ENCODE data around the gene MN1. TPM values are rescaled to one million over a fixed set of nuclear protein-coding genes. Genes with fewer than 3 reads are reported as not detected.
"Not testable (repeated sequence)": the region's sequence is repeated elsewhere in the genome, so short reads cannot be mapped to it uniquely, and the experiment has no call there.

Gene MN1
- polyA plus RNA-seq, 4 donors, result 9.6 to 36.3 (median 9.9) TPM

DNA sequence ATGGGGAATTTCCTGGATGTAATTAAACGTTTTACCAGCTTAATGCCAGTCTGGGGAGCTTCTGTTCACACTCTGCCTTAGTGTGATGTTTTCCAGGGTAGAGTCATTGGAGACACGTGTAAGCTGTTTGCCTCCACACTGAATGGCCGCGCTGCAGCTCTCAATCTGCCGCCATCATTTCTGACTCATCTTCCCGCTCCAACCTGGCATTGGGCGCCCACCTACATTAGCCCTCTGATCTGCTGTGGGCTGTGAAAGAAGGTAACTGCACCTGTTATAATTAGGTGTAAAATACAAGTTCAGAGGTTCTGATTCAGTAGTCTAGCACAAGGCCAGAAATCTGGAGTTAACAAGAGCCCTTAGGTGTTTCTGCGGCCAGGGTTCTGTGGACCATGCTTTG, 54.6 kb downstream of the MN1 start:
- no peak for DNase-seq (ENCODE audit: low read depth in 4 of 4, low spot score in 3 of 4)

DNA sequence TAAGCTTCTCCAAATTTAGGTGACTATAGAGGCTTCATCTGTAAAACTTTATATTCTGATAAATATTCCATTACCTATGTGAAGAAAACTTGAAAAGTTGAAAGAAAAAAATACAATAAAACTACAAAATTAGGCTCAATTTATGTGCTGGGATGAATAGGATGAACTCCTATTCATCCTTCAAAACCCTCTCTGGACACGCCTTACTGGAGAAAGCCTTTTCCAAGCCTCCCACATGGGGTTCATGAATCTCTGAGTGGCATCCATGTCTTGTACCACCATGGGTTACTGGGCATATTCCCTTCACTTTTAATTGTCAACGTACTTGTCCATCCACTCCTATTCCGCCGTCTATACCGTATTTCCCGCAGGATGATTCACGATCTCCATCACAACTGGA, 55.7 kb downstream of the MN1 start:
- DNase-seq (ENCODE audit: low read depth in 4 of 4, low spot score in 3 of 4), result no peak

DNA sequence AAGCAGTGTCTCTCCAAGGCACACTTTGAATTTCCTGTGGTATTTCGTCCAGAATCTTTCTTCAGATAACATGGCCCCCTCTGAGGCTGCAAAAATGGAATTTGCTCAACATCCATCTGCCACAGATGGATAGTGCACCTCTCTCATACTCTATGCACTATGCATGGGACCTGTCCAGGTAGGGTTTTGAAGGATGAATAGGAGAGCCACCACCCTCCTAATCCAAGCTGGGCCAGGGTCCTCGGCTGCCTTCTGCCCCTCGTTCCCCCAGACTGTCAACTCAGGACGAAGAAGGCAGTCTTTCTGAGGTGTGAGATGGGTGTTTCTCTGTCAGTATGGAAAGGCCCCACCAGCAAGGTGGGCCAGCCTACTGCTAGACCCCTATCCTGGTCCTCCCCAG, 56.4 kb downstream of the MN1 start:
- no peak for DNase-seq (ENCODE audit: low read depth in 4 of 4, low spot score in 3 of 4)

DNA sequence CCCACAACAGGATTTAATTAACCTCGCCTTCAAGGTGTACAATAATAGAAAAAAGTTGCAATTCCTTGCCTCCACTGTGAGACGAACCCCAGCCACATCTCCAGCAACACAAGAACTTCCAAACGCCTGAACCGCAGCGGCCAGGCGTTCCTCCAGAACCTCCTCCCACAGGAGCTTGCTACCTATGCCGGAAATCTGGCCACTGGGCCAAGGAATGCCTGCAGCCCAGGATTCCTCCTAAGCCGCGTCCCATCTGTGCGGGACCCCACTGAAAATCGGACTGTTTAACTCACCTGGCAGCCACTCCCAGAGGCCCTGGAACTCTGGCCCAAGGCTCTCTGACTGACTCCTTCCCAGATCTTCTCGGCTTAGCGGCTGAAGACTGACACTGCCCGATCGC, 57.5 kb downstream of the MN1 start:
- not testable (repeated sequence) for DNase-seq (ENCODE audit: low read depth in 4 of 4, low spot score in 3 of 4)

DNA sequence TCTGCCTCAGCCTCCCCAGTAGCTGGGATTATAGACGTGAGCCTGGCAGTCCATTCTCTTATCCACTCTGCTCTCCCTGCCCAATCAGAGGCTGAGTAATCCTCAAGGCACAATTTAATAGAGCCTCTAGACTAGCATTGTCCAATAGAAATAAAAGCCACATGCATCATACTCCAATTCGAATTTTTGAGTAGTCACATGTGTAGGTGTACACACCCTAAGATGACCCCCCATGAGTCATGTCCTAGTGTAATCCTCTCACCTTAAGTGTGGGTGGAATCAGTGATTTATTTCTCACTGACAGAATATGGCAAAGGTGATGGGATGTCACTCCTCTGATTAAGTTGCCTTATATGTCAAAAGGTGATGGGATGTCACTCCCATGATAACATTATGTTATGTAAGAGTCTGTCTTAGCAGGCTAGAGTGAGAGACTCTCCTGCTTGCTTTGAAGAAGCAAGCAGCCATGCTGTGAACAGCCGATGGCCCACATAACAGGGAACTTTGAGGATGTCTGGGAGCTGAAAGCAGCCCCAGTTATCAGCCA, 61.3 kb downstream of the MN1 start:
- no peak for DNase-seq (ENCODE audit: low read depth in 4 of 4, low spot score in 3 of 4)

DNA sequence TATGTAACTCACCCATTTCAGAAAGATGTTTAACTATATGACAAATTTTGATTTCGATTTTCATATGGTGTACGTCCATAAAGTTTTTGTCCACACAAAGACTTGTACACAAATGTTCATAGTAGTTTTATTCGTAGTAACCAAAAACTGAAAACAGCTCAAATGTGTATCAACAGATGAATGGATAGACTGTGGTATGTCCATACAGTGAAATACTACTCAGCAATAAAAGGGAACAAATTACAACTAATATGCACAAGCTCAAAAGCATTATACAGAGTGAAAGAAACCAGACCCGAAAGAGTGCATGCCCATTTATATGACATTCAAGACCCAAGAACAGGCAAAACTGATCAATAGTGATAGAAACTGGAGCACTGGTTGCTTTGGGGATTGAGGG, 64.0 kb downstream of the MN1 start:
- DNase-seq (ENCODE audit: low read depth in 4 of 4, low spot score in 3 of 4), result no peak

DNA sequence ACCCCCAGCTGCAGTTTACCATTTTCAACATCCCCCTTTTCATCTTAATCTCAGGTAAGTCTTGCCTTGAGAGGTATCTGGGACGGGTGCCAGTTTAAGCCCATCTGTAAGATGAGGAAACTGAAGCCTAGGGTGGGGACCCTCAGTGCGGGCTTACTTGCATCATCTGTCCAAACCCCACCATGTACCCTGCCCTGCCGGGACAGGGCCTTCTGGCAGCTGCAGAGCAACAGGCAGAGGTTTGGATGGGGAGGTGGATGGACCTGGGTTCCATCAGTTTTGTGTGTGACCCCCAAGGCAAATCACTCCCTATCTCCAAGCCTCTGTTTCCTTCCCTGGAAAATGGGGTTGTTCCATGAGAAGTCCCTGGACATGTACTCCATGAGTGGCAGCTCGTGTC, 67.5 kb downstream of the MN1 start:
- no peak for DNase-seq (ENCODE audit: low read depth in 4 of 4, low spot score in 3 of 4)

DNA sequence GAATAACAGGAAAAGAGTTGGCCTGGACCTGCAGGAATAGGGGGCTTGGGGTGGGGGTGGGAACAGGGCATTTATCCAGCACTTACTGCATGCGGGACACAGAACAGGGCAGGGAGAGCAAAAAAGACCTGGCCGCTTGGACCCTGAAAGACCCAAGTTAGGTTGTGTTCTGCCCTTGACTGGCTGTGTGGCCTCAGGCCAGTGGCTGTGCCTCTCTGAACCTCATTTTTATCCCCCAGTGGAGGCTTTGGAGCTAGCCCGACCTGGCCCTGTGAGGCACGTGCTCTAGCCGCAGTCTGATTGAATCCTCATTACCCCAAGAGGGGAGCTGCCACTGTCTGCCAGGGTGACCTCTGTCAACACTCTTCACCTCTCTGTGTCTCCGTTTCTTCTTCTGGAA, 68.7 kb downstream of the MN1 start:
- no peak for DNase-seq (ENCODE audit: low read depth in 4 of 4, low spot score in 3 of 4)

DNA sequence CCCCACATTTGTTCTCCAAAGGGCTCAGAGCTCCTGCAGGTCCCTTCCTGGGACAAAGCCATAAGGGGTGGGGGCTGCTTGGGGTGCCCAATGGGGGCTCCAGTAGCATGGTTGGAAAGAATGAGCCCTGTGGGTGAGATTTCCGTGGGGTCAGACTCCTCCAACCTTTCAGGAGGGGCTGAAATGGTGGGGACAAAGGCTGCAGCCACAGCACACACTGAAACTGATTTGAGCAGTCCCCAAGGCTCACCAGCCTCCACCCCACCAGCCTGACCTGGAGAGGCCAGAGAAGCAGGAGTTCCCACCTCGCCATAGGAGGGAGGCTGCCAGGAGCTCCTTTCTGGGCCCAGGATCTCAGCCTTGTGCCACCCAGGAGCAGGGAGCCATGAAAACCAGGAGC, 69.2 kb downstream of the MN1 start:
- no peak for DNase-seq (ENCODE audit: low read depth in 4 of 4, low spot score in 3 of 4)

DNA sequence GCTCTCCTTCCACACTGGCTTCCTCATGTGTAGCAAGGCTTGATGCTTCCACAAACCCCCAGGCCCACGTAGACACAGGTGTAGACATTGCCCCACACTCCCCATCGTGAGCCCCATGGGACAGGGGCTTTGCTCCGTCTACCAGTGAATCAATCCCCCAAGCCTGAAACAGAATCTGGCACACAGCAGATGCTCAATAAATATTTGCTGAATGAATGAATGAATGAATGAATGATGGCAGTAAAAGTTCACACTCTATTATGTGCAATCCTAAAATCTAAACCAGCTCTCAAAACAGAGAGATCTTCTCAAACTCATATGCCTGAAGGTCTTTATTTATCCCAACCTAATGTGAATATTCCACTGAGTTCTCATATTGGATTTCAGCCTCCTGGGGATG, 69.9 kb downstream of the MN1 start:
- DNase-seq (ENCODE audit: low read depth in 4 of 4, low spot score in 3 of 4), result no peak

DNA sequence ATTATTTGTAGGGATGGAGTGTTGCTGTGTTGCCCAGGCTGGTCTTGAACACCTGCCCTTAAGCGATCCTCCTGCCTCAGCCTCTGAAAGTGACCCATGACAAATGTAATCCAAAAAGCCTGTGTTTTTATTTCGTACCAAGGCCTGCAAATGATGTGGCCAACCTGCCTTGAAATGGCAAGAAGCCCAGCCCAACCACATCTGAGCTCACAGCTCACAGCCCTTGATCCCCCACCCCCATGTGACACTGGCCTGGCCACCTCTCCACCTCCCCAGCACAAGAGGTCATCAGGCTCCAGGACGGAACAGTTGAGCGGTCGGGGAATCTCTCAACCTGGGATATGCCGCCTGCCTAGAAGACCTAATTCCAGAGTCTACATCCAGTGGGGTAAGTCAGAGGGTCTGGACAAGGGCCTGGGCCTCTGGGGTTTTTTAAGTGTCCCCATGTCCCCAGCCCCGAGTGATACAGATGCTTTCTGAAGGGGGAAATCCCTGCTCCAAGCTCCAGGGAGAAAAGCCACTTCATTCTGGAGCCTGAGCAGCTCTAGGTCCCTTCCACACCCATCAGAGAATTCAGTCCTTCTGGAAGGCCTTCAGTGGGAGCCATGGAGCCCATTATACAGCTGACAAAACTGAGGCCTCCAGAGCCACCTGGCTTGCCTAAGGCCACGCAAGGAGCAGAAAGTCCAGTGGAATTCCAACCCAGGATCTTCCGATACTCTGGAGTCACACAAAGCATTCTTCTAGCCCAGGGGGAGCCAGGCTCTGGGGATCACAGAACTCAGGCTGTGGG, 70.7 kb downstream of the MN1 start:
- DNase-seq (ENCODE audit: low read depth in 4 of 4, low spot score in 3 of 4), result no peak

DNA sequence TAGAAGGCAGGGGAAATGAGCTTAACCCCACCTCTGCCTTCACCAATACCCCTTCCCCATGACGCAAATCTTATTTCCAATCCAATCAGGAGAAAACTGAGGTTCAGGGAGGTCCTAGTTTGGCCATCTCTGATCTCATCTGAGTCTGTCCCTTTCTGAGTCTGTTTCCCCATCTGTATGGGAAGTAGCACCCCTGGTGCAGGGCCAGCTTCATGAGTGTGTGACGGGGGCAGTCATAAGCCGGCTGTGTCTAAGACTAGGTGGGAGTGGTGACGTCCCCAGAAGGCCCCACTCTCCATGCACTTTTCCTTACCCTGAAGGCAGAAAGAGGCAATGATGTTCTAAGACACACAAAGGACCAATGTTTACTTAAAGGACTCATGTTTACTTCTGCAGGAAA, 72.3 kb downstream of the MN1 start:
- no peak for DNase-seq (ENCODE audit: low read depth in 4 of 4, low spot score in 3 of 4)

DNA sequence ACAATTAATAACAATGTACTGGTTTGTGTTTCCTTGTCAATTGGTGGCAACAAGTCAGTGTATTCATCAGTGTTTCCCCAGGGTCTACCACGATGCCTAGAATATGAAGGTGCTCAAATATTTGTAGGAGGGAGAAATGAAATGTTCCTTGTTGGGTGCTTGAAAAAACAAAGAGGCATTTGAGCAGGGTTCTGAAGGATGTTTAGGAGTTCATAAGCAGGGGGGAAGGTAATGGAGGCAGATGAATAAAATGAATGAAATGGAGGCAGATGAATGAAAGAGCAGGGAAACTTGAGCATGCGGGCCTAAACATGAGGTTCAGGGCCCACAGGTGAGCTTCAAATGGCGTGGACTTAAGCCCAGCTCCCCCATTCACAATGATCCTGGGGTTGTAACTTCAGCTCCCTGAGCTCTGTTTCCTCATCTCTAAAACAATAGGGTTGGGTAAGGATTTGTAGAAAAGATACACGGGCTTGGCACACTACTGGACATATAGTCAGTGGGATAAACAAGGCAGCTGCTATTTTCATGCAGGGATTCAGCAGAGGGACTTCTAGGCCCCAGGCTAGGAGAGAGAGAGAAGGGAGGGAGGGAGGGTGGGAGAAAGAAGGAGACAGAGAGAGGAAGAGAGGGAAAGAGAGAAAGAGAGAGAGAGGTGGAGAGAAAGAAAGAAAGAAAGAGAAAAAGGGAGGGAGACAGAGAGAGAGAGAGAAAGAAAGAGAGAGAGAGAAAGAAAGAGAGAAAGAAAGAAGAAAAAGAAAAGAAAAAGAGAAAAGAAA, 73.7 kb downstream of the MN1 start:
- DNase-seq (ENCODE audit: low read depth in 4 of 4, low spot score in 3 of 4), result no peak

DNA sequence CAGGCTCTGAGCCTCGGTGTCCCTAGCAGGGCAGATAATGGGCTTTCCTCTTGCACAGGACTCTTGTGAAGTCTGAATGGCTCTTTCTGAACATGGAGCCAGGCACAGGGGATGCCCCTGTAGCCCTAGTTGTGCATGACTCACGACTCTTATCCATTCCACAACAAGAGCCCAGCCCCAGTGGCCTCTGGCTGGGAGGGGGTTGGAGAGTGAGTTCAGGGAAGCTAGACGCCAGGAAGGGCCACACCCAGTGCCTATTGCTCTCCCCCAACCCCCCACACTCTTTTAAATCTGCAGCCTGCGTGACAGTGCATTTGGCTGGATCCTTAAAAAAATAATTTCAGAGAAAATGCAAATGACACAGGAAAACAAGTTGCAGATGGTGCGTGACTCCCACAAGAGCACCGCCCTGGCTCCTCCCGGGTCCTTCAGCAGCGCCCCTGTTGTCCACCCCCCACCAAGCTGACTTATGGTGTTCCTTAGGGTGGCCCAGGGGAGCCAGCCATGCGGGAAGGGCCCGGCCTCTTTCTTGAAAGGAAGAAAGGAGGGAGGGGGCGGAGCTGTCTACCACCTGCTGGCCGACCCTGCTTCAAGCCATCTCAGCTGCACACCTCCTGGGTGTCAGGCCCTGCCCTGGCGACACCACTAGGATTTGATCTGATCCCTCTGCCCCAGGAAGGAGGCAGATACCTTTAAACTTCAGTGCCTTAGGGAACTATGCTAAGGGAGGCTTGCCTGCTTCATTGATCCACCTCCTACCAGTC, 74.7 kb downstream of the MN1 start:
- DNase-seq (ENCODE audit: low read depth in 4 of 4, low spot score in 3 of 4), result peak in 2 of 4 donors; percentile 52 to 64

DNA sequence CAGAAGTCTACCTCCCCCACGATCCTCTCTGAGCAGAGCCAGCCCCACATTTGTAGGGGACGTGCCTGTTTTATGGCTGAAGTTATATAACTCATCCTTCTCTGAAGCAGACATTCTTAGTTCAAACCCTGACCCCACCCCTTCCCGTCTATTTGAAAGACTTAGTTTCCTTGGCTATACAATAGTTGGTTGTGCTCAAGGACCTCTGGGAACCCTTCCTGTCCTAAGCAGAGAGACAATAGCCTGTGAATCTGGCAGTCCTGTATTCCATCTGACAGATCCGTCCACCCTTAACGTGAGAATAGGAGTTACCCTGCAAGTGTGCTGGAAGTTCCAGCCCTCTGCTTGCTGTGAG, 75.2 kb downstream of the MN1 start:
- no peak for DNase-seq (ENCODE audit: low read depth in 4 of 4, low spot score in 3 of 4)

DNA sequence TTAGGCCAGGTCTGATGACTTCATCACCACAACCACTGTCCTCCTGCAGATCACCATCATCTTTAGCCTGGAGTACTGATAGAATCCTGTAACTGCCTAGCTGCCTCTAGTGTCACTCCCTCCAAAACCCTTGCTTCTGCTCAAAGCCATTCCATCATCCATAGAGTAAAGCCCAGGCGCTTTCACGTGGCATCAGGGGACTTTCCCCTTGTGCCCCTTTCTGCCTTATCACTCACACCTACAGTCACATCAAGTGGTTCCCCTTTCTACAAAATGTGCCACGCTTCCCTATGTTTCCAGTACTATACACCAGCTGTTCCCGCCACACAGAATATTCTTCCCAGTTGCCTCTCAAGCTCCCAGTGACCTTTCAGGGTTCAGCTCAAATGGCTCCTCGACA, 75.9 kb downstream of the MN1 start:
- DNase-seq (ENCODE audit: low read depth in 4 of 4, low spot score in 3 of 4), result no peak

DNA sequence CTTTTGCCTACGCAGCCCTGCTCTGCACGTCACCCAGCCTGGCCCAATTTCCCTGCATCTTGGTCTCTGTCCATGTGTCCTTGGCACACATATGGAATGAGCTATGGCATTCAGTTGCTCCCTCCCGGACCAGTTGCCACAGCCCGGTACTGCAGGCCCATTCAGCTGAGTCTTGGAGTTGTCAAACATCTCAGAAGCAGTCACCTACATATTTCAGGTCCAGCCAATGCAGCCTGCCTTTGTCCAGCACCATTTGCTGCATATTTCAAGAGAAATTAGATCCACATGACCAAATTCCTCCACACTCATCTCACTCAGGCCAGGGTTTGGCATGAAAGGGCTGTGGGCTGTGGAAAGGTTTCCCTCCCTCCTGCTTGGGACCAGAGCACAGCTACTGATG, 76.8 kb downstream of the MN1 start:
- DNase-seq (ENCODE audit: low read depth in 4 of 4, low spot score in 3 of 4), result no peak

DNA sequence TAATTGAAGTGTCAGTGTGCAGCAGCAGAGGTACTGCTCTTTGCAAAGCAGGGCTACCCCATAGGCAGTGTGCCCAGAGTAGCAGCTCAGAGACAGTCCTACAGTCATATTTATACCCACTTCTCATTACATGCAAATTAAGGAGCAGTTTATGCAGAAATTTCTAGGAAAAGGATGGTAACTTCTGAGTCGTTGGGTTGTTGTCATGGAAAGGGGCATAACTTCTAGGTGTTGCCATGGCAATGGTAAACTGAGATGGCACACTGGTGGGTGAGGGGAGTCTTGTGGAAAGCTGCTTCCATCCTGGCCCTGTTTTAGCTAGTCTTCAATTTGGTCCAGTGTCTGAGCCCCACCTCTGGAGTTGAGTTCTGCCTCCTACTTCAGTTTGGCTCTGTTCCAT, 77.4 kb downstream of the MN1 start:
- DNase-seq (ENCODE audit: low read depth in 4 of 4, low spot score in 3 of 4), result no peak

DNA sequence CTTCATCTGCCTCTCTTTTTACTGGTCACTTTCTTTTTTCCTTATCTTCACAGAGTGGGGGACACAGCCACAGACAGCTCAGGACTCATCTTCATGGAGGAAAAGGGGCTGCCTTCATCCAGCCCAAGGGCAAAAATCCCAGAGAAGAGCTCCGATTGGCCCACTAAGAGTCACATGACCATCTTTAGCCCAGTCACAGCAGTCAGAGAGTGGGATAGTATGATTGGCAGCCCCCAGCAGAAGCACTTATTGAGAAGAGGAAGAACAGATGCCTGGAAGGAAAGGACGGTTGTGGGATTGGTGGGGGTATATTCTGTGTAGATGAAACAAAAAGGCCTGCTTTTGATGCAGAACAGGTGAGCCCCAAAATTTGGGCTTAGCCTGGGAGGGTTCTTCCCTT, 77.8 kb downstream of the MN1 start:
- no peak for DNase-seq (ENCODE audit: low read depth in 4 of 4, low spot score in 3 of 4)

DNA sequence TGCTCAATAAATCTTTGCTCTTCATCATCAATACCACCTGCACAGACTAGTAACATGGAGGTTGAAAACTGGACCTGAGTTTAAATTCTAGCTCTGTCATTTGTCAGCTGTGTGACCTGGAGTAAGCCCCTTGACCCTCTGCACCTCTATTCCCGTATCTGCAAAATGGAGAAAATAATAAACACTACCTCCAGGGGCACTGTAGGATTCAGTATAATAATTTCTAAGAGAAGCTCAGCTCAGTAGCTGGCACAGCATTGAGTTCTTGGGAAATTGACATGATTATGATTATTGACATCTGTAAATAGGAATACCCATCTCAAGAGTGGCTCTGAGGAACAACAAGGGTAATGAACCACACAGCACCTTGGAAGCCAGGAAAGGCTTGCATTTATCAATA, 78.4 kb downstream of the MN1 start:
- no peak for DNase-seq (ENCODE audit: low read depth in 4 of 4, low spot score in 3 of 4)

DNA sequence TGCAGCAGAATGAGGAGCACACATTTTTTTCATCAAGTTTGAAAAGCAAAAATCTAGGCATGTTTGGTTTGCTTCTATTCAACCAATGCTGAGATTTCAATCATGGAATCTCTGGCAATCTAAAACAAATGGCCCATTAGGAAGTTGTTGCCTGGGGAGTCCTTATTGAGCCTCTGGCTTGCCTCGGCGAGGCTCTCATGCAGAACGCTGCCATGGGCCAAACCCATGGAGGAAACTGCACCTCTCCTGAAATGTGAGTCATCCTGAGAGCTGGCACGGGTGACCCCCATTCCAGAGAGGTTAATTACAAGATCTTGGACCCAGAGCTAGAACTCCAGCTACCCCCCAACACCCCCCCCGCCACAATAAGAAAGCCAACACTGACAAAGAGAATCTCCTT, 80.7 kb downstream of the MN1 start:
- no peak for DNase-seq (ENCODE audit: low read depth in 4 of 4, low spot score in 3 of 4)
